Stimulated activated CD4-positive, alpha-beta T cell treated with anti-CD3 and anti-CD28 coated beads, TNF-alpha, amount 100 ng/mL, for 4 hours (primary cell): ENCODE results near the gene MEAK7.

Experiments
- DNase-seq, 3 experiments: peaks; one replicate each; pipeline ENCODE4 v3.0.0-alpha.2; 2020; ENCODE audit warnings: low read depth in 3 of 3

MEAK7 gene

DNA sequence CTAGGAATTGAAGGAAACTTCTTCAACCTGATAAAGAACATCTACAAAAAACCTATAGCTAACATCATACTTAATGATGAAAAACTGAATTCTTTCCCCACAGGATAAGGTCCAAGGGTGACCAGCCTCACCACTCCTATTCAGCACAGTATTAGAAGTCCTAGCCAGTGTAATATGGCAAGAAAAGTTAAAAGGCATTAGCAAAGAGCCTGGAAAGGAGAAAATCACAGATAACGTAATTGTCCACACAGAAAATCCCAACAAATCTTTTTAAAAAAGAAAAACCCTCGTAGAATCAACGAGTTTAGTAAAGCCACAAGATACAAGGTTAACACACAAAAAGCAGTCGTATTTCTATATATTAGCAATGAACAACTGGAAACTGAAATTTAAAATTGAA, 37.8 kb downstream of the MEAK7 start:
- no peak for DNase-seq

GRCh38 chr16:84465154-84465553, 39.3 kb downstream of the MEAK7 start:
- no peak for DNase-seq

DNA sequence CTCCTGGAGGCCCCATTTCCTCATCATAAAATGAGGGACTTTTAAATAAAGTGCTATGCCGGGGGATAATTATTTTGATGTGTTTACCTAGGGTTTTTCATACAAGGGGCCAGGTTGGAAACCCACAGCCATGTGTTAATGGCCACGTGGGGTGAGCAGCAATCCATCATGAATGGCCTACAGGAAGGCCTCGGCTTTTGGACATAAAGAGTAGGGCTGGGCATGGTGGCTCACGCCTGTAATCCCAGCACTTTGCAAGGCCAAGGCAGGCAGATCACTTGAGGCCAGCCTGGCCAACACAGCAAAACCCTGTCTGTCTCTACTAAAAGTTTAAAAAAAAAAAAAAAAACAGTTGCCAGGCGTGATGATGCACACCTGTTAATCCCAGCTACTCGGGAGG, 40.3 kb downstream of the MEAK7 start:
- DNase-seq = no peak

DNA sequence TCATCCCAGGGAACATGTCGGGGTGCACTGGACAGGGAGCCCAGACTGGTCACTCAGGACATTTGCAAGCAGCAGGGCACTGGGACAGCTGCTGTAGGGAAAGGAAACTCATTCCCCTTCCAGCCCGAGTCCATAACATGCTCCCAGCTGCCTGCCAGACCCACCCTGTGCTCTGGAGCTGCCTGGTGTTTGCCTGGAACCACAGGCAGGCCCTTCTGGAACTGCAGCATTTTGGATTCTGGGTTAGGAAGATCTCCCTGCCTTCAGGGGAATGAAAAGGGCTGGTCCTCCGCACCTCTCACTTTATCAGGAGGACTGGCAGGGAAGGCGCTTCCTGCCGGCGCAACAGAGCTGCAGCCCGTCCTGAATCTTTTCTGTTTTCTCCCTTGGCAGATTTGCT, 41.2 kb downstream of the MEAK7 start:
- no peak for DNase-seq

GRCh38 chr16:84462296-84463210, 41.9 kb downstream of the MEAK7 start:
- no peak for DNase-seq

DNA sequence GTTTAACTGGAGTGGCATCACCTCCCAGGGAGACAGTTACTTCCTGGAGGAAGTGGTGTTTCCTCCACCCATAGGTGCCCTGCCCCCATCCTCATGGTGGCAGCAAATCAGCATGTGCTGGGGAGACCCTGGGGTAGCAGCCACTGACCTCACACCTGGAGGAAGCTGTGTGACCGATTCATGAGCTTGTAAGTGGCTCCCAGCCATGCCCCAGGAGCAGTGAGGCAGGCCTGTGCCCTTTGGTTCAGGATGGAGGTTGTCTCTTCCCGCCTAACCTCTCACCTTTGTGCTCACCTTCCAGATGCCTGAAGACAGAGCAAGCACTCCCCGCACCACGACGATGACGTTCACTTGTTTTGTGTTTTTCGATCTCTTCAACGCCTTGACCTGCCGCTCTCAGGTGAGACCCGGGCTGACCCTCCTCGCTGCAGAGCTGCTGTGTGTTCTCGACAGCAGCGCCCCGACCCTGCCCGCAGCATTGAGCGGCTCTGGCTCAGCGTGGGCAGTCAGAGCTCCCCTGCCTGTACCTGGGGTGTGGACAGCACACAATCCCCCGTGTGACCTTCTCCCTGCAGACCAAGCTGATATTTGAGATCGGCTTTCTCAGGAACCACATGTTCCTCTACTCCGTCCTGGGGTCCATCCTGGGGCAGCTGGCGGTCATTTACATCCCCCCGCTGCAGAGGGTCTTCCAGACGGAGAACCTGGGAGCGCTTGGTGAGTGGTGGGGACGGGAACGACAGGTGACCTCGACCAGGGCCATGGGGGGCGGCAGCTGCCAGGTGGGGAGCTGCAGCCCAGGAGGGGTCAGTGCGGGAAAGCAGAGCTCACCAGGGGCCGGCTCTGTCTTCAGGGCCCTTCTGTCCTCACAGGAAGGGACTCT, 42.8 kb downstream of the MEAK7 start:
- DNase-seq = no peak

DNA sequence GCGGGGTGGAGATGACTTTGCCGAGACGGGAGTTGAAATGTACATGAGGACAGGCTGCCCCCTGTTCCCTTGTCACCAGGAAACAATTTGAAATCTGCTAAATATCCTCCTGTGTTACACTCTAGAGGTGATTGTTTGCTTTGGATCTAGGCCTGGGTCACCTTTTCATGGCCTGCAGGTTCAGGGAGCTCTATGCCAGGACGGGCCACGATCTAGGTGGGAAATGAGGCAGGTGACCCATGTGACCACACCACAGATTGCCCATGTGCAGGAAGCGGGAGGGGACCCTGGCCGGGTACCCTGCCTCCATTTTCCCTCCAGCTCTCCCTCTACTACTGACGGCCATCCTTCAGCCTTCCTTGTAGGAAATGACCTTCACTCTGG, 43.4 kb downstream of the MEAK7 start:
- no peak for DNase-seq

- DNase-seq = no peak
Observed at GRCh38 chr16:84460406-84461028, 43.9 kb downstream of the MEAK7 start.

DNA sequence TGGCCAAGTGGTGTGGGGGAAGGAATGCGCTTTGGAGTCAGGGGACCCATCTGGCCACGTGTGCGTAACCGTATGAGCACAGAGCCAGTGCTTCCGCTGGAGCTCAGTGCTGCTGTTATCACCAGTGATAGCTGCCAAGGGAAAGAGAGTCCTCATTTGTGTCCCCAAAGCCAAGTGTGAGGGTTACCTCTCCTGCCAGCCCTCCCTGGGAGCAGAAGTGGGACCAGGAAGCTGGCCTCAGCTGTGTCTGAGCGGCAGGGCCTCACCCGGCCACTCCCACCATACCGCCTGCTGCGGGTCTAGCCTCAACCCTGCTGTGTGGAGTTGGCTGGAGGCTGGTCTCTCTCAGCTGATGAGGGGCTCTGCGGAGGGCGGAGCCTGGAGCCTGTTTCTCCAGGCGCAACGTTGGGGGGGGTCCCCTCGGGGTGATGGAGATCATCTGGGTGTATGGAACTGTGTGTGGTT, 44.5 kb downstream of the MEAK7 start:
- DNase-seq = no peak

DNA sequence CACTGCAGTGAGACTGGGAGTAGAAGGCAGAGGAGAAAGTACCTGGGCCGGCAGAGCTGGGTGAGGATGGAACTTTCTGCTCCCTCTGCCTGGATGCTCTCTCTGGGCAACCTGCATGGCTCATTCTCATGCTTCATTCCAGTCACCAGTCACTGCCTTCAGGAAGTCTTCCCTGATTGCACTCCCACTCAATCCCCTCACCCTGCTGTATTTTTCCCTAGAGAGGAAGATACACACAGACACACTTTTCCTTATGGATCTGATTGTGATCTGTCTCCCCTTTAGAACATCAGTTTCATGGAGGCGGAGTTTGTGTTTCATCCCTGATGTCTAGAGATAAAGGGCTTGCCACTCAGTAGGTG, 44.9 kb downstream of the MEAK7 start:
- DNase-seq = no peak

- DNase-seq = no peak
Observed at GRCh38 chr16:84458606-84459532, 45.6 kb downstream of the MEAK7 start.

GRCh38 chr16:84455031-84455430, 49.4 kb downstream of the MEAK7 start:
- DNase-seq = no peak
